Mammary epithelial cell (primary cell): ENCODE measurements around the gene TEC.

Source experiments
- EZH2 ChIP-seq: IDR thresholded peaks from 2 replicates; pipeline ENCODE4 v1.6.1; 2012; ENCODE audit warnings: low read length, inconsistent platforms, borderline replicate concordance
- TF ChIP-seq, protein P1 (sequence below), 2 donors: IDR thresholded peaks in 1 of 2; conservative IDR thresholded peaks in 1 of 2; 2 replicates each; pipeline ENCODE4 v1.5.1; 2011 to 2012; ENCODE audit warnings: inconsistent platforms in 2 of 2, low read length in 2 of 2, mild to moderate bottlenecking in 2 of 2, control low read depth in 1 of 2, low read depth in 1 of 2; ENCODE audit not compliant: insufficient read depth in 1 of 2; ENCODE audit errors: extremely low read depth in 1 of 2

- TF ChIP-seq, protein P1, sequence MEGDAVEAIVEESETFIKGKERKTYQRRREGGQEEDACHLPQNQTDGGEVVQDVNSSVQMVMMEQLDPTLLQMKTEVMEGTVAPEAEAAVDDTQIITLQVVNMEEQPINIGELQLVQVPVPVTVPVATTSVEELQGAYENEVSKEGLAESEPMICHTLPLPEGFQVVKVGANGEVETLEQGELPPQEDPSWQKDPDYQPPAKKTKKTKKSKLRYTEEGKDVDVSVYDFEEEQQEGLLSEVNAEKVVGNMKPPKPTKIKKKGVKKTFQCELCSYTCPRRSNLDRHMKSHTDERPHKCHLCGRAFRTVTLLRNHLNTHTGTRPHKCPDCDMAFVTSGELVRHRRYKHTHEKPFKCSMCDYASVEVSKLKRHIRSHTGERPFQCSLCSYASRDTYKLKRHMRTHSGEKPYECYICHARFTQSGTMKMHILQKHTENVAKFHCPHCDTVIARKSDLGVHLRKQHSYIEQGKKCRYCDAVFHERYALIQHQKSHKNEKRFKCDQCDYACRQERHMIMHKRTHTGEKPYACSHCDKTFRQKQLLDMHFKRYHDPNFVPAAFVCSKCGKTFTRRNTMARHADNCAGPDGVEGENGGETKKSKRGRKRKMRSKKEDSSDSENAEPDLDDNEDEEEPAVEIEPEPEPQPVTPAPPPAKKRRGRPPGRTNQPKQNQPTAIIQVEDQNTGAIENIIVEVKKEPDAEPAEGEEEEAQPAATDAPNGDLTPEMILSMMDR (conservative IDR thresholded peaks at IDR 0.05 in 1 of 2, IDR thresholded peaks at IDR 0.05 in 1 of 2; ENCODE audit: extremely low read depth in 1 of 2, insufficient read depth in 1 of 2, low read depth in 1 of 2, low read length in 2 of 2), result no peak
- TF ChIP-seq EZH2, result no peak
Measured at GRCh38 chr4:48112017-48112667, 157.5 kb downstream of the TEC start.
